NB4 (cell line): Measurements from ENCODE around the gene PIAS1.
"Not testable (repeated sequence)": the region's sequence is repeated elsewhere in the genome, so short reads cannot be mapped to it uniquely, and the experiment has no call there.

Experiments used
- CTCF ChIP-seq: IDR thresholded peaks from one replicate; pipeline ENCODE4 v1.5.1; 2012; ENCODE audit warnings: low read depth, low read length
- MAX ChIP-seq: IDR thresholded peaks from 2 replicates; pipeline ENCODE4 v1.6.1; 2011; ENCODE audit warnings: low read depth, low read length
- MYC ChIP-seq: IDR thresholded peaks from 2 replicates; pipeline ENCODE4 v1.6.1; 2011; ENCODE audit warnings: low read depth, low read length
- POLR2A ChIP-seq: IDR thresholded peaks from 2 replicates; pipeline ENCODE4 v1.6.1; 2011; ENCODE audit warnings: mild to moderate bottlenecking; ENCODE audit not compliant: insufficient read length; ENCODE audit errors: extremely low read depth

- not testable (repeated sequence) for TF ChIP-seq POLR2A, CTCF, MAX, MYC
Measured at GRCh38 chr15:68213491-68213845, 159.4 kb downstream of the PIAS1 start.
